H1 (cell line): ENCODE results near the gene INHA.

Experiments
- CREB1 ChIP-seq: IDR thresholded peaks from 2 replicates; pipeline ENCODE4 v1.6.1; 2012; ENCODE audit warnings: inconsistent platforms
- CTCF ChIP-seq, 3 experiments: IDR thresholded peaks; 1 replicate in 2 of 3; 2 replicates in 1 of 3; pipeline versions ENCODE4 v1.5.1 to v1.6.1; 2011; ENCODE audit warnings: low read length in 3 of 3, mild to moderate bottlenecking in 3 of 3, inconsistent platforms in 2 of 3, low read depth in 1 of 3, moderate library complexity in 1 of 3; ENCODE audit not compliant: insufficient read depth in 1 of 3; ENCODE audit errors: control extremely low read depth in 1 of 3
- GABPA ChIP-seq: IDR thresholded peaks from 2 replicates; pipeline ENCODE4 v1.6.1; 2011; ENCODE audit warnings: mild to moderate bottlenecking, low read length, moderate library complexity, borderline replicate concordance; ENCODE audit not compliant: insufficient read depth
- GTF2F1 ChIP-seq: IDR thresholded peaks from 2 replicates; pipeline ENCODE4 v1.6.1; 2012; ENCODE audit warnings: low read depth, low read length, improper control_type of control experiment, borderline replicate concordance
- MAFK ChIP-seq: IDR thresholded peaks from 2 replicates; pipeline ENCODE4 v1.6.1; 2012; ENCODE audit warnings: low read depth, mild to moderate bottlenecking, improper control_type of control experiment, low read length
- NRF1 ChIP-seq: IDR thresholded peaks from 2 replicates; pipeline ENCODE4 v1.6.1; 2011; ENCODE audit warnings: mild to moderate bottlenecking, low read depth, low read length, improper control_type of control experiment
- PHF8 ChIP-seq: fragments of 200-600 bp; sonication (generic); conservative IDR thresholded peaks from 2 replicates; pipeline ENCODE4 v1.7.1; 2012; ENCODE audit warnings: low read depth, mild to moderate bottlenecking, inconsistent platforms, low read length, moderate library complexity

DNA sequence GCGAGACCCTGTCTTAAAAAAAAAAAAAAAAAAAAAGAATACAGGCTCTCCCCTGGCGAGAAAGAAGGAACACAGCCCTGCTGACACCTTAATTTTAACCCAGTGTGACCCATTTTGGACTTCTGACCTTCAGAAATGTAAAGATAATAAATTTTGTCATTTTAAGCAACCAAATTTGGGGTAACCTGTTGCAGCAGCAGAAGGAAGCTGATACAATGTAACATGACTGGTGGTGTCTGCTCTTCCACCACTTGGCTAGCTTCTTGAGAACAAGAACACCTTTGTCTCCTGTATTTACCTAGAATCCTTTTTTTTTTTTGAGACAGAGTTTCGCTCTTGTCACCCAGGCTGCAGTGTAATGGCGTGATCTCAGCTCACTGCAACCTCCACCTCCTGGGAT, 19.0 kb downstream of the INHA start:
- TF ChIP-seq GABPA: no peak
- TF ChIP-seq NRF1: no peak
- no peak for TF ChIP-seq PHF8
- no peak for TF ChIP-seq MAFK
- TF ChIP-seq CTCF (IDR thresholded peaks at IDR 0.05; ENCODE audit: control extremely low read depth in 1 of 3, insufficient read depth in 1 of 3, low read depth in 1 of 3, low read length in 3 of 3): no peak
- TF ChIP-seq GTF2F1: no peak
- no peak for TF ChIP-seq CREB1
